Subcutaneous adipose tissue (tissue), 4 donors: ENCODE measurements around the gene MYH15. TPM values are rescaled to one million over a fixed set of nuclear protein-coding genes. Genes with fewer than 3 reads are reported as not detected.

Experiments used
- CTCF ChIP-seq: fragments of 450-650 bp; IDR thresholded peaks from one replicate; pipeline ENCODE4 v1.5.1; 2016; ENCODE audit warnings: low read depth, mild to moderate bottlenecking, control low read depth, antibody characterized with exemption, moderate library complexity
- total RNA-seq, 4 donors: library from RNA; depleted of rRNA; stranded (reverse); fragments of >200 nt; gene quantifications; one replicate each; pipeline ENCODE4 v1.1.0, GENCODE V29; 2016

The MYH15 gene
- total RNA-seq, 4 donors from 2014 or later = not detected

GRCh38 chr3:108511055-108511454 lies 659 bp upstream of the MYH15 start:
- TF ChIP-seq CTCF = no peak

- TF ChIP-seq CTCF = no peak
These were observed 525 bp downstream of the MYH15 start for GRCh38 chr3:108509871-108510270.

DNA sequence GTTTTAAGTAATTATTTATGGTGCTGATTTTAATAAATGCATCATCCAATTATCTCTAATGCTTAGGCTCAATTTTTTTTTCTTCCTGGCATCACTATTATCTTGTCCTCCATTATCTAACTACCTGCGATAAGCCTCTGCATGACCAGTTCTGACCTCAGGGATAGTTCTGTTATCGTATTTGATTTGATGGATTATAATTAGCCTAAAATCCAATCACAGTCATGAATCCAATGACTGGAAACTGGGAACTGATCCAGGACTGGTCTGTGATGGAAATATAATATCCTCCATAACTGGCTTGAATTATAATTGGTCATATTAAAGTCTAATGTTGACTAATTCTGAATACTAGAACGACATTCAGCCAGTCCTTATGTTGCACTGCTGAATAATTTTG lies 1.1 kb downstream of the MYH15 start:
- no peak for TF ChIP-seq CTCF

- TF ChIP-seq CTCF = no peak
These were observed 2.5 kb downstream of the MYH15 start for GRCh38 chr3:108507902-108508301.

DNA sequence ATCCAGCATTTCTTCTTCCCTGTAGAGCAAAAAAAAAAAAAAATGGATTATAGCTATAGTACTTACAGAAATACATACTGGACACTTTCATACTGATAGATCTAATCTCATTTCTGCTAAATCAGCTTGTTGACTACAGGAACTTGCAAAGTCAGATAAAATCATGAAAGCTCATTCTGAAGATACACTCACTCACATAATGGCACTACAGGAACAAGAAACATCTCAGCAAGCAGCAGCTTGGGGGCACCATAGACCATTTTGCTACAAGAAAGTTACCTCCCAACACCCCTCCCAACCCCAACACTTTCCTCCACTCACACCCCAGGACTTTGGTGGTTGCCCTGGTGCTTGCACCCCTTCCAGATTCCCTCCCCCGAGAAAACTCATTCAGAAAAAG lies 4.6 kb downstream of the MYH15 start:
- TF ChIP-seq CTCF = no peak

GRCh38 chr3:108503722-108504121 lies 6.7 kb downstream of the MYH15 start:
- TF ChIP-seq CTCF = no peak

DNA sequence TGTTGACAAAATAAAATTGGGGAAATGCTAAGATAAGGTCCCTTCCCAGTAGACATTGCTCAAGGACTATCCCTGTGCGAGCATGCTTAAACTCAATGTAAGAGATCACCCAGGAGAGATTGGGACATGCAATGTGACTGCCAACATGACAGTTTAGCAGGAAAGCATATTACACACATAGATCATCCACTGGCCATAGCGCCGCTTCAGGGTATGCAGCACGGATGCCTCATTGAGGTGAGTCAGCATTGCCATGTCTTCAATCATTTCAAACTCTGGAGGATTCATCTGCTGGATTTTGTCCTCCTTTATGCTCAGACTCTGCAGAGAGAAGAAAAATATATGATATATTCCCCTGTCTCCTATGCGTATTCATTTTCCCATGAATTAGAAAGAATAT lies 8.9 kb downstream of the MYH15 start:
- TF ChIP-seq CTCF = no peak
